NOMO-1 treated with dmso at 0.1 percent for 144 hours (cell line): ENCODE results near the gene PAPSS1.

ENCODE experiments used
- DNase-seq: peaks from one replicate; lab custom pipeline; 2025; ENCODE audit not compliant: unreplicated experiment; lab: John Stamatoyannopoulos, UW

Gene PAPSS1

DNA sequence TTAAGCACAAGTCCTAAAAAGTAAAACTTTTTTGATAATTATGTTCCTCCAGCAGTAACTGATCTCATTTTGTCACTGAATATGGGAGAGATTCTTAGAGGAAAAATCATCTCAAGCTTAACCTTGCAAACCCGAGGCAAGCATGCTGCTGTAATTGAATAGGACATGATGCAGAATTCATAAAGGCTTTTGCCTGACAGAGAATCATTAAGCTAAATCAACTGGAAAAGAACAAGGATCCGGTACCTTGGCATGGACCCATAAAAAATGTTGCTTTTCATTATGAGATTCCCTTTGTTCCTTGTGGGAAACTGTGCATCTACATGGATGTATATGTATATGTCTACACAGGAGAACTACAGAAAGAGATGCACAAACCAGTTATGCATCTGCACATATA is 149.1 kb downstream of the PAPSS1 start:
- DNase-seq, result no peak

DNA sequence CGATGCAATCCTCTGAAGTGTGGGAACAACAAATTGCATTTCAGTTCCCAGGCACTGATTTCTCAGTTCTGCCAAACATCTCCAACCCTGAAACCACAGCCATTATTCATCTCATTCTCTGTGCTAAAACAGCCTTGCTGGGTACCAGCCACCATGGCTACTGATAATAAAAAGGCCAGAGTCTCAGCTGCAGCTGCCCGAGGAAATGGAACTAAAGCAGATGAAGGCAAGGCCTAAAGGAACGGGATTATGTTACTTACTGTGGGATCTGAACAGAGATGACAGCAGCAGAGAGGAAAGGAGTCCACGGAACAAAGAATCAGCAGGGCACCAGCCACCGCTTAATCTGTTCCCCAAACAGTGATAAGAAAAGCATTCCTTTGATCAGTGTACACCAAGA is 155.7 kb downstream of the PAPSS1 start:
- no peak for DNase-seq
